H7 (cell line): ENCODE measurements around the gene ACER3. TPM values are rescaled to one million over a fixed set of nuclear protein-coding genes. Genes with fewer than 3 reads are reported as not detected.
"Not testable (repeated sequence)": the region's sequence is repeated elsewhere in the genome, so short reads cannot be mapped to it uniquely, and the experiment has no call there.

ENCODE experiments used
- DNase-seq: peaks from one replicate; pipeline ENCODE4 v3.0.0; 2012
- H3K27me3 ChIP-seq: 2 replicates; pipeline ENCODE4 v1.6.0; 2011; ENCODE audit warnings: mild to moderate bottlenecking, low read length; ENCODE audit not compliant: control insufficient read depth, insufficient read depth
- H3K36me3 ChIP-seq: replicated peaks from 2 replicates; pipeline ENCODE4 v1.5.1; 2011; ENCODE audit warnings: low read length; ENCODE audit not compliant: control insufficient read depth, insufficient read depth
- H3K4me3 ChIP-seq: 2 replicates; pipeline ENCODE4 v1.5.1; 2011; ENCODE audit warnings: low read depth, mild to moderate bottlenecking, control low read depth, low read length, moderate library complexity; ENCODE audit not compliant: insufficient read depth
- total RNA-seq: library from RNA; depleted of rRNA; stranded (reverse); fragments of >200 nt; shearing (Covaris generic); gene quantifications from 2 replicates; pipeline ENCODE4 v1.2.3, GENCODE V29; 2014

The ACER3 gene
- total RNA-seq, 1 experiment from 2014 or later, result 6.3 TPM

GRCh38 chr11:77044886-77045285 is 184.2 kb downstream of the ACER3 start:
- no peak for DNase-seq
- no peak overlapping the region for H3K4me3 ChIP-seq
- H3K27me3 ChIP-seq, result peaks cover 23% of the 10 kb centered on the region
- no peaks in the 10 kb centered on the region for H3K36me3 ChIP-seq

- H3K4me3 ChIP-seq, result no peak overlapping the region; the same call in 1 of the 2 replicates
- H3K27me3 ChIP-seq, result peaks cover 11% of the 10 kb centered on the region
- no peaks in the 10 kb centered on the region for H3K36me3 ChIP-seq
- DNase-seq, result peak; percentile 96
Observed at GRCh38 chr11:77046060-77046501, 185.4 kb downstream of the ACER3 start.

- peak; percentile 81 for DNase-seq
- Histone ChIP-seq H3K36me3 (no peaks in the 10 kb centered on the region), H3K4me3 (no peak overlapping the region), H3K27me3 (peaks cover 6% of the 10 kb centered on the region)
Observed at GRCh38 chr11:77047007-77047927, 186.5 kb downstream of the ACER3 start.

- not testable (repeated sequence) for H3K36me3 ChIP-seq, H3K27me3 ChIP-seq, H3K4me3 ChIP-seq, DNase-seq
Observed at GRCh38 chr11:77047928-77048446, 187.3 kb downstream of the ACER3 start.

- no peak for DNase-seq
- no peaks in the 10 kb centered on the region for H3K36me3 ChIP-seq
- H3K4me3 ChIP-seq, result no peak overlapping the region
- peaks cover 6% of the 10 kb centered on the region for H3K27me3 ChIP-seq
Observed at GRCh38 chr11:77049026-77049425, 188.3 kb downstream of the ACER3 start.

- H3K27me3 ChIP-seq, result no peaks in the 10 kb centered on the region
Observed at GRCh38 chr11:77051511-77051910, 190.8 kb downstream of the ACER3 start.

GRCh38 chr11:77052518-77052917 is 191.8 kb downstream of the ACER3 start:
- DNase-seq, result no peak
- H3K4me3 ChIP-seq, result no peak overlapping the region
- no peaks in the 10 kb centered on the region for H3K36me3 ChIP-seq
- no peaks in the 10 kb centered on the region for H3K27me3 ChIP-seq

More at GRCh38 chr11:77051511-77051910, 190.8 kb downstream of the ACER3 start:
- H3K36me3 ChIP-seq, result no peaks in the 10 kb centered on the region
- no peak for DNase-seq
- no peak overlapping the region for H3K4me3 ChIP-seq

- H3K36me3 ChIP-seq, result no peaks in the 10 kb centered on the region
- H3K4me3 ChIP-seq, result no peak overlapping the region
- H3K27me3 ChIP-seq, result no peaks in the 10 kb centered on the region
- no peak for DNase-seq
Observed at GRCh38 chr11:77053217-77054015, 192.7 kb downstream of the ACER3 start.

- no peak overlapping the region for H3K4me3 ChIP-seq
- no peak for DNase-seq
- no peaks in the 10 kb centered on the region for H3K27me3 ChIP-seq
- H3K36me3 ChIP-seq, result no peaks in the 10 kb centered on the region
Observed at GRCh38 chr11:77054084-77054483, 193.4 kb downstream of the ACER3 start.

GRCh38 chr11:77055101-77055561 is 194.4 kb downstream of the ACER3 start:
- no peak for DNase-seq

GRCh38 chr11:77055913-77056312 is 195.2 kb downstream of the ACER3 start:
- Histone ChIP-seq H3K36me3 (no peaks in the 10 kb centered on the region), H3K27me3 (no peaks in the 10 kb centered on the region), H3K4me3 (no peak overlapping the region)
- no peak for DNase-seq

More at GRCh38 chr11:77055101-77055561, 194.4 kb downstream of the ACER3 start:
- Histone ChIP-seq H3K27me3 (no peaks in the 10 kb centered on the region), H3K4me3 (no peak overlapping the region), H3K36me3 (no peaks in the 10 kb centered on the region)

GRCh38 chr11:77056814-77057402 is 196.2 kb downstream of the ACER3 start:
- no peak for DNase-seq
- Histone ChIP-seq H3K27me3 (no peaks in the 10 kb centered on the region), H3K36me3 (no peaks in the 10 kb centered on the region), H3K4me3 (no peak overlapping the region)

GRCh38 chr11:77057938-77058474 is 197.3 kb downstream of the ACER3 start:
- no peak for DNase-seq
- no peak overlapping the region for H3K4me3 ChIP-seq
- no peaks in the 10 kb centered on the region for H3K36me3 ChIP-seq
- H3K27me3 ChIP-seq, result no peaks in the 10 kb centered on the region

GRCh38 chr11:77058900-77059299 is 198.2 kb downstream of the ACER3 start:
- Histone ChIP-seq H3K4me3 (no peak overlapping the region), H3K36me3 (no peaks in the 10 kb centered on the region), H3K27me3 (no peaks in the 10 kb centered on the region; the same call in 1 of the 2 replicates)
- no peak for DNase-seq
